ENCODE measurements around the gene HK3.

- no peak for TF ChIP-seq EZH2 (optimal IDR thresholded peaks at IDR 0.05; ENCODE audit: low read depth, low read length)
- TF ChIP-seq, protein P1, sequence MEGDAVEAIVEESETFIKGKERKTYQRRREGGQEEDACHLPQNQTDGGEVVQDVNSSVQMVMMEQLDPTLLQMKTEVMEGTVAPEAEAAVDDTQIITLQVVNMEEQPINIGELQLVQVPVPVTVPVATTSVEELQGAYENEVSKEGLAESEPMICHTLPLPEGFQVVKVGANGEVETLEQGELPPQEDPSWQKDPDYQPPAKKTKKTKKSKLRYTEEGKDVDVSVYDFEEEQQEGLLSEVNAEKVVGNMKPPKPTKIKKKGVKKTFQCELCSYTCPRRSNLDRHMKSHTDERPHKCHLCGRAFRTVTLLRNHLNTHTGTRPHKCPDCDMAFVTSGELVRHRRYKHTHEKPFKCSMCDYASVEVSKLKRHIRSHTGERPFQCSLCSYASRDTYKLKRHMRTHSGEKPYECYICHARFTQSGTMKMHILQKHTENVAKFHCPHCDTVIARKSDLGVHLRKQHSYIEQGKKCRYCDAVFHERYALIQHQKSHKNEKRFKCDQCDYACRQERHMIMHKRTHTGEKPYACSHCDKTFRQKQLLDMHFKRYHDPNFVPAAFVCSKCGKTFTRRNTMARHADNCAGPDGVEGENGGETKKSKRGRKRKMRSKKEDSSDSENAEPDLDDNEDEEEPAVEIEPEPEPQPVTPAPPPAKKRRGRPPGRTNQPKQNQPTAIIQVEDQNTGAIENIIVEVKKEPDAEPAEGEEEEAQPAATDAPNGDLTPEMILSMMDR (IDR thresholded peaks at IDR 0.05; ENCODE audit: low read length), result no peak
- TF ChIP-seq EZH2phosphoT487 (IDR thresholded peaks at IDR 0.05; ENCODE audit: low read length), result no peak
These were observed 43.5 kb downstream of the HK3 start for GRCh38 chr5:176855598-176855997.

Data from MM.1S (cell line).